Measurements from ENCODE around the gene CHD2.

GRCh38 chr15:92922418-92923002, 22.4 kb downstream of the CHD2 start:
- TF ChIP-seq, protein P1, sequence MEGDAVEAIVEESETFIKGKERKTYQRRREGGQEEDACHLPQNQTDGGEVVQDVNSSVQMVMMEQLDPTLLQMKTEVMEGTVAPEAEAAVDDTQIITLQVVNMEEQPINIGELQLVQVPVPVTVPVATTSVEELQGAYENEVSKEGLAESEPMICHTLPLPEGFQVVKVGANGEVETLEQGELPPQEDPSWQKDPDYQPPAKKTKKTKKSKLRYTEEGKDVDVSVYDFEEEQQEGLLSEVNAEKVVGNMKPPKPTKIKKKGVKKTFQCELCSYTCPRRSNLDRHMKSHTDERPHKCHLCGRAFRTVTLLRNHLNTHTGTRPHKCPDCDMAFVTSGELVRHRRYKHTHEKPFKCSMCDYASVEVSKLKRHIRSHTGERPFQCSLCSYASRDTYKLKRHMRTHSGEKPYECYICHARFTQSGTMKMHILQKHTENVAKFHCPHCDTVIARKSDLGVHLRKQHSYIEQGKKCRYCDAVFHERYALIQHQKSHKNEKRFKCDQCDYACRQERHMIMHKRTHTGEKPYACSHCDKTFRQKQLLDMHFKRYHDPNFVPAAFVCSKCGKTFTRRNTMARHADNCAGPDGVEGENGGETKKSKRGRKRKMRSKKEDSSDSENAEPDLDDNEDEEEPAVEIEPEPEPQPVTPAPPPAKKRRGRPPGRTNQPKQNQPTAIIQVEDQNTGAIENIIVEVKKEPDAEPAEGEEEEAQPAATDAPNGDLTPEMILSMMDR (IDR thresholded peaks at IDR 0.05 in 2 of 3, conservative IDR thresholded peaks at IDR 0.05 in 1 of 3; ENCODE audit: control insufficient read depth in 2 of 3, extremely low read depth in 1 of 3, insufficient read depth in 1 of 3, low read depth in 3 of 3, low read length in 3 of 3): no peak
- TF ChIP-seq HCFC1 (IDR thresholded peaks at IDR 0.05; ENCODE audit: low read length): no peak
- no peak for TF ChIP-seq ATF3 (IDR thresholded peaks at IDR 0.05; ENCODE audit: borderline replicate concordance, extremely low read depth, low read depth, low read length)
- TF ChIP-seq CHD2 (IDR thresholded peaks at IDR 0.05; ENCODE audit: borderline replicate concordance, low read depth, low read length): no peak
- TF ChIP-seq SUZ12 (IDR thresholded peaks at IDR 0.05; ENCODE audit: unreplicated experiment): no peak
- no peak for TF ChIP-seq SRF (IDR thresholded peaks at IDR 0.05; ENCODE audit: low read depth in 2 of 2, low read length in 2 of 2)
- TF ChIP-seq EP300 (IDR thresholded peaks at IDR 0.05; ENCODE audit: borderline replicate concordance in 1 of 2, control insufficient read depth in 1 of 2, low read depth in 2 of 2, low read length in 2 of 2): no peak
- no peak for TF ChIP-seq RAD21 (IDR thresholded peaks at IDR 0.05; ENCODE audit: insufficient read depth, low read depth, low read length)
- no peak for TF ChIP-seq EGR1 (IDR thresholded peaks at IDR 0.05; ENCODE audit: borderline replicate concordance in 1 of 2, low read depth in 2 of 2, low read length in 2 of 2)

Data from GM12878 (cell line).